Epithelial cell of esophagus (primary cell): ENCODE measurements around the gene CERS2.
A peak's percentile ranks its signal among the peaks of the same experiment; 100 is the strongest.
"Not testable (repeated sequence)": the region's sequence is repeated elsewhere in the genome, so short reads cannot be mapped to it uniquely, and the experiment has no call there.

Experiments used
- DNase-seq: peaks from one replicate; pipeline ENCODE4 v3.0.0; 2010; ENCODE audit warnings: low read depth
- H3K4me3 ChIP-seq: 2 replicates; pipeline ENCODE4 v1.5.1; 2011; ENCODE audit warnings: mild to moderate bottlenecking, low read length, control low read depth
- CTCF ChIP-seq: IDR thresholded peaks from 2 replicates; pipeline ENCODE4 v1.5.1; 2011; ENCODE audit warnings: low read depth, mild to moderate bottlenecking, low read length, control low read depth, inconsistent platforms; ENCODE audit not compliant: insufficient read depth; ENCODE audit errors: missing control alignments

CERS2 gene

GRCh38 chr1:150961756-150962155 lies 12.9 kb downstream of the CERS2 start:
- TF ChIP-seq CTCF = no peak
- H3K4me3 ChIP-seq = no peak overlapping the region
- no peak for DNase-seq

DNA sequence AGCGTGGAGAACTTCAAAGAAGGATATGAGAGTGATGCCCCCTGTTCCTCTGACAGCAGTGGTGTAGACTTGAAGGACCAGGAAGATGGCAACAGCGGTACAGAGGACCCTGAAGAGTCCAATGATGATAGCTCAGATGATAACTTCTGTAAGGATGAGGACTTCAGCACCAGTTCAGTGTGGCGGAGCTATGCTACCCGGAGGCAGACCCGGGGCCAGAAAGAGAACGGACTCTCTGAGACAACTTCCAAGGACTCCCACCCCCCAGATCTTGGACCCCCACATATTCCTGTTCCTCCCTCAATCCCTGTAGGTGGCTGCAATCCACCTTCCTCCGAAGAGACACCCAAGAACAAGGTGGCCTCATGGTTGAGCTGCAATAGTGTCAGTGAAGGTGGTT lies 14.0 kb downstream of the CERS2 start:
- TF ChIP-seq CTCF = no peak

DNA sequence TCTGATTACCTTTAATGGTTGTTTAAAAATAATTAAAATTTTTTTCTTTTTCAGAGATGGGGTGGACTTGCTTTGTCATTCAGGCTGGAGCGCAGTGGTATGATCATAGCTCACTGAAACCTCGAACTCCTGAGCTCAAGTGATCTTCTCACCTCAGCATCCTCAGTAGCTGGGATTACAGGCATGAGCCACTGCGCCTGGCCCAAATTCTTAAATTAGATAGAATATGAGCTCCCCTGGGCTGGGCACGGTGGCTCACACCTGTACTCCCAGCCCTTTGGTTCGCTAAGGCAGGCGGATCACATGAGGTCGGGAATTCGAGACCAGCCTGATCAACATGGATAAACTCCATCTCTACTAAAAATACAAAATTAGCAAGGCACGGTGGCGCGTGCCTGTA lies 17.0 kb downstream of the CERS2 start:
- DNase-seq = no peak
- no peak overlapping the region for H3K4me3 ChIP-seq
- TF ChIP-seq CTCF = no peak

More for the DNA sequence above, 14.0 kb downstream of the CERS2 start:
- DNase-seq = no peak
- H3K4me3 ChIP-seq = no peak overlapping the region

- H3K4me3 ChIP-seq = no peak overlapping the region
- no peak for TF ChIP-seq CTCF
- no peak for DNase-seq
Measured at GRCh38 chr1:150955280-150955679, 19.4 kb downstream of the CERS2 start.

DNA sequence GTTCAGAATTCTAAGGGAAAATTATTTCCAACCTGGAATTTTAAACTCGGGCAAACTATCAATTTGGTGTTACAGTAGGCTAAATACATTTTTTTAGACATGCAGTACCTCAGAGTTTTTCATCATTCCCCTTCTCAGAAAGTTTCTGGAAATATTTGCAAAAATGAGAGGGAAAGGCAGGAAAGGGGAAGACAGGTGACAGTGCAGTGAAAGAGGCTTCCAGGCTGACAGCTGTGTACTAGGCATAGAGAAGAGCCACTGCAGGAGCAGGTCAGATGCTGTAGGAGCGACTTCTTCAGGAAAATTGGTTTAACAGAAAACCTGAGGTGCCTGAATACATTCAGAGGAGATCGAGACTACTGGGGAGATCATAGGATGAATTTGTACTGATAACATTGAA lies 19.9 kb downstream of the CERS2 start:
- TF ChIP-seq CTCF = no peak
- DNase-seq = no peak
- H3K4me3 ChIP-seq = no peak overlapping the region

- DNase-seq = no peak
- no peak overlapping the region for H3K4me3 ChIP-seq
- TF ChIP-seq CTCF = no peak
Measured at GRCh38 chr1:150944856-150945255, 29.8 kb downstream of the CERS2 start.

- H3K4me3 ChIP-seq = no peak overlapping the region
- no peak for TF ChIP-seq CTCF
- peak; percentile 11 for DNase-seq
Measured at GRCh38 chr1:150931773-150932172, 42.9 kb downstream of the CERS2 start.

DNA sequence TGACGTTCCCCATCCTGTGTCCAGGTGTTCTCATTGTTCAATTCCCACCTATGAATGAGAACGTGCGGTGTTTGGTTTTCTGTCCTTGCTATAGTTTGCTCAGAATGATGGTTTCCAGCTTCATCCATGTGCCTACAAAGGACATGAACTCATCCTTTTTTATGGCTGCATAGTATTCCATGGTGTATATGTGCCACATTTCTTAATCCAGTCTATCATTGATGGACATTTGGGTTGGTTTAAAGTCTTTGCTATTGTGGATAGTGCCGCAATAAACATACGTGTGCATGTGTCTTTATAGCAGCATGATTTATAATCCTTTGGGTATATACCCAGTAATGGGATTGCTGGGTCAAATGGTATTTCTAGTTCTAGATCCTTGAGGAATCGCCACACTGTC lies 45.9 kb downstream of the CERS2 start:
- H3K4me3 ChIP-seq, DNase-seq: not testable (repeated sequence)
